WERI-Rb-1 (cell line): Measurements from ENCODE around the gene IGLL5.

Experiments
- DNase-seq: peaks from one replicate; pipeline ENCODE4 v3.0.0-alpha.2; 2020
- H3K27ac ChIP-seq: fragments of 250-450 bp; sonication (Bioruptor Pico); 2 replicates; pipeline ENCODE4 v1.5.1; 2020; ENCODE audit warnings: mild to moderate bottlenecking, moderate library complexity
- H3K27me3 ChIP-seq: fragments of 250-450 bp; sonication (Bioruptor Pico); 2 replicates; pipeline ENCODE4 v1.5.1; 2021; ENCODE audit warnings: mild to moderate bottlenecking, low read depth, moderate library complexity; ENCODE audit not compliant: insufficient read depth, severe bottlenecking
- H3K36me3 ChIP-seq: fragments of 250-450 bp; sonication (Bioruptor Pico); 2 replicates; pipeline ENCODE4 v1.5.1; 2020; ENCODE audit warnings: mild to moderate bottlenecking, moderate library complexity
- H3K4me3 ChIP-seq: 2 replicates; pipeline ENCODE4 v1.5.1; 2011; ENCODE audit warnings: low read depth, mild to moderate bottlenecking, control low read depth, low read length
- H3K9me3 ChIP-seq: fragments of 250-450 bp; sonication (Bioruptor Pico); 2 replicates; pipeline ENCODE4 v1.5.1; 2021; ENCODE audit warnings: mild to moderate bottlenecking, moderate library complexity; ENCODE audit not compliant: severe bottlenecking
- TF ChIP-seq, protein P1 (sequence below): IDR thresholded peaks from 2 replicates; pipeline ENCODE4 v1.5.1; 2011; ENCODE audit warnings: low read depth, mild to moderate bottlenecking, control low read depth, inconsistent platforms, low read length

Gene IGLL5

DNA sequence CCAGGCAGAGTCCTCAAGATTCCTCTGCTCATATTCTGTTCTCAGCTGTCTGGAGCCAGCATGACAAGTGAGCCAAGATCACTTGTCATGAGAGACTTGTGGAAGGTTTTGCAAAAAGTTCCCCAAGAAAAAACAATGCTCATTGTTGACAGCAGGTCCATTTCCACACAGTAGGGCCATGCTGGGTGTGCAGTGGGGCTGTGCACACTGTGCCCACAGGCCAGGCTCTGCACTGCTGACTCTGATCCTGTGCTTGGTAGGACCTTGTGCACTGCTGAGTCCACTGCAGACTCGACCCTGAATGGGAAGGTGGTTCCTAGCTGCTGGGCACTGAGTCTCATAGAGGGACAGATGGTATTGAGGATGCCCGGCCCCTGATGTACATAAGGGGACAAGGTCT is 33.9 kb upstream of the IGLL5 start:
- Histone ChIP-seq H3K36me3 (no peaks in the 10 kb centered on the region), H3K27me3 (no peaks in the 10 kb centered on the region), H3K9me3 (no peaks in the 10 kb centered on the region), H3K4me3 (no peak overlapping the region), H3K27ac (no peak overlapping the region)
- no peak for DNase-seq
- TF ChIP-seq, protein P1, sequence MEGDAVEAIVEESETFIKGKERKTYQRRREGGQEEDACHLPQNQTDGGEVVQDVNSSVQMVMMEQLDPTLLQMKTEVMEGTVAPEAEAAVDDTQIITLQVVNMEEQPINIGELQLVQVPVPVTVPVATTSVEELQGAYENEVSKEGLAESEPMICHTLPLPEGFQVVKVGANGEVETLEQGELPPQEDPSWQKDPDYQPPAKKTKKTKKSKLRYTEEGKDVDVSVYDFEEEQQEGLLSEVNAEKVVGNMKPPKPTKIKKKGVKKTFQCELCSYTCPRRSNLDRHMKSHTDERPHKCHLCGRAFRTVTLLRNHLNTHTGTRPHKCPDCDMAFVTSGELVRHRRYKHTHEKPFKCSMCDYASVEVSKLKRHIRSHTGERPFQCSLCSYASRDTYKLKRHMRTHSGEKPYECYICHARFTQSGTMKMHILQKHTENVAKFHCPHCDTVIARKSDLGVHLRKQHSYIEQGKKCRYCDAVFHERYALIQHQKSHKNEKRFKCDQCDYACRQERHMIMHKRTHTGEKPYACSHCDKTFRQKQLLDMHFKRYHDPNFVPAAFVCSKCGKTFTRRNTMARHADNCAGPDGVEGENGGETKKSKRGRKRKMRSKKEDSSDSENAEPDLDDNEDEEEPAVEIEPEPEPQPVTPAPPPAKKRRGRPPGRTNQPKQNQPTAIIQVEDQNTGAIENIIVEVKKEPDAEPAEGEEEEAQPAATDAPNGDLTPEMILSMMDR: no peak

DNA sequence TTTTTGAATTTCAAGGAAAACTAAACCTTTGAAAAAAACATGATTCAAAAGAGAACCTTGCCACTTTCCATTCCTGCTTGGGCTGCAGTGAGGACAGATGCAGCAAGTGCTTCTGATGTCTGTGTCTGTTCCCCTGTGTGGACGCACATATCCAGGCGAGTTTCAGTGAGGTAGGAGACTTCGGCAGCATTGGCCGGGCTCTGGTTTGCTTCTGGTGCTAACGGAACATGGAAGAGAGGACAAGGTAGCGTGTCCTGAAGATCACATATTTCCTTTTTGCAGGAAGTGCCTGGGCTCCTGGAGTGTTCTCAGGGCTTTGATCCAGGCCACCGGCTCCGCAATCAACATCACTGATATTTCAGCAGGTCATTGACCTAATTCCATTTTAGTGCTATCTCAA is 33.1 kb upstream of the IGLL5 start:
- DNase-seq: no peak
- Histone ChIP-seq H3K4me3 (no peak overlapping the region), H3K27me3 (no peaks in the 10 kb centered on the region), H3K9me3 (no peaks in the 10 kb centered on the region), H3K36me3 (no peaks in the 10 kb centered on the region), H3K27ac (no peak overlapping the region)
- TF ChIP-seq, protein P1: no peak

DNA sequence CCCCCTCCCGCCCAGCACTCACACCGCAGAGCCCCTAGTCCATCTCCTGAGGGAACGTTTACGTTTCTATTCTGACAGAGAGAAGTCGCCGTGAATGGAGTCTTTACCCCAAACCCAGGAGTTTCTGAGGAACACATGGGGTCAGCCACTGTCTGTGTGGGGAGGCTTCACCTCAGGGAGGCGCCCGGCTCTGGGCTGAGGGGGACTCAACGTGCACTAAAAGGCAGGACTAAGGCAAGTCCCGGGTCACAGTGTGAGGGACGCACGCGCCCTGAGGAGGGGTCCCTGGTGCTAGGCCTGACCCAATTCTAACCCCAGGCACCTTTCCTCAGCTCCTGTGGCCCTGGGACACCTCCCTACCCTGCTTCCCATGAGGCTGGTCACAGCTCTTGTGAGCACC is 32.5 kb upstream of the IGLL5 start:
- no peak for DNase-seq
- TF ChIP-seq, protein P1: no peak
- no peak overlapping the region for H3K4me3 ChIP-seq
- H3K9me3 ChIP-seq: no peaks in the 10 kb centered on the region
- no peaks in the 10 kb centered on the region for H3K36me3 ChIP-seq
- H3K27me3 ChIP-seq: no peaks in the 10 kb centered on the region
- H3K27ac ChIP-seq: no peak overlapping the region

DNA sequence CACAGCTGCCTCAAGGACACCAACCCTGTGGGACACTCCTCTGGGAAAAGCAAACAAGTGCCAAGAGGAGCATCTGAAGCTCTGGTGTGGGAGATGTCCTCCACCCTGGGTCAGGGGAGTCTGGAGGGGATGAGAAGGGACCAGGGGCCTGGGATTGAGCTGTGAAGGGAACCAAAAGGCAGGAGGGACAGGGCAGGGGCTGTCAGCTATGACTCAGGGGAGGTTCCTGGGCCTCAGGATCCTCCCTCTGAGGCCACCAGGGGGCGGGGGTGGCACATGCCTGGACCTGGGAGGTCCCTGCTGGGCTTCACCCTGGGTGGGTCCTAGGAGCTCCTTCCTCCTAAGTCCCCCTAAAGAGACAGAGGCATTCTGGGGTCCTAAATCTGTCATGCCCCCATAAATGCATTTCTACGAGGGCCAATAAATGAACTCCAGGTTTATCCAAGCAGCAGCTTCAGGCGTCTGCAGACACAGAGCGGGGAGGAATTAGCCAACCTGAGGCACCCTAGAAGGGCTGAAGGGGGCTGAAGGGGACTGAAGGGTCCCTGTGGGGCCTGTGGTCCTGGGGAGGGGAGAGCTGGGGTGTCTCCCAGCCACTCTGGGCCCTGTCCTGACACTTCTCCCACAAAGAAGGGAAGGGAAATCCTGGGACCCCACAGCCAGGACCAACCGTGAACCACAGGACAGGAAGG is 31.9 kb upstream of the IGLL5 start:
- no peak overlapping the region for H3K27ac ChIP-seq
- H3K4me3 ChIP-seq: no peak overlapping the region
- TF ChIP-seq, protein P1: peak; percentile 78
- no peaks in the 10 kb centered on the region for H3K36me3 ChIP-seq
- no peaks in the 10 kb centered on the region for H3K27me3 ChIP-seq
- DNase-seq: peak; percentile 44
- no peaks in the 10 kb centered on the region for H3K9me3 ChIP-seq

DNA sequence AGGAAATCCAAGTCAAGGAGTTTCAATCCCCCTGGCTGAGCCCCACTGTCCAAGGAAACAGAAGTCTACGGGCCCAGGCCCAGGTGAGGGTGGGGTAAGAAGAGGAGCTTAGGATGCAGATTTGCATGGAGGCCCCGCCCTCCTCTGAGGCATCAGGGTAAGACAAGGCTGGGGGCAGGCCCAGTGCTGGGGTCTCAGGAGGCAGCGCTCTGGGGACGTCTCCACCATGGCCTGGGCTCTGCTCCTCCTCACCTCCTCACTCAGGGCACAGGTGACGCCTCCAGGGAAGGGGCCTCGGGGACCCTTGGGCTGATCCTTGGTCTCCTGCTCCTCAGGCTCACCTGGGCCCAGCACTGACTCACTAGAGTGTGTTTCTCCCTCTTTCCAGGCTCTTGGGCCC is 31.3 kb upstream of the IGLL5 start:
- no peak overlapping the region for H3K4me3 ChIP-seq
- H3K9me3 ChIP-seq: no peaks in the 10 kb centered on the region
- no peak for DNase-seq
- TF ChIP-seq, protein P1: no peak
- H3K27ac ChIP-seq: no peak overlapping the region
- no peaks in the 10 kb centered on the region for H3K36me3 ChIP-seq
- no peaks in the 10 kb centered on the region for H3K27me3 ChIP-seq
